NCI-H2196 (cell line): ENCODE results near the gene PRRG3.

Source experiments
- DNase-seq: peaks from one replicate; lab custom pipeline; 2025; ENCODE audit not compliant: unreplicated experiment; lab: John Stamatoyannopoulos, UW

Gene PRRG3

GRCh38 chrX:151704041-151704663 is 8.9 kb downstream of the PRRG3 start:
- no peak for DNase-seq

GRCh38 chrX:151708821-151709220 is 13.6 kb downstream of the PRRG3 start:
- no peak for DNase-seq

- DNase-seq: no peak
Measured at GRCh38 chrX:151710457-151710856, 15.2 kb downstream of the PRRG3 start.

- no peak for DNase-seq
Measured at GRCh38 chrX:151711154-151711553, 15.9 kb downstream of the PRRG3 start.

GRCh38 chrX:151711787-151712186 is 16.5 kb downstream of the PRRG3 start:
- peak; percentile 37 for DNase-seq

- no peak for DNase-seq
Measured at GRCh38 chrX:151712253-151712652, 17.0 kb downstream of the PRRG3 start.

- DNase-seq: peak; percentile 27
Measured at GRCh38 chrX:151713849-151714248, 18.6 kb downstream of the PRRG3 start.

GRCh38 chrX:151714362-151714761 is 19.1 kb downstream of the PRRG3 start:
- no peak for DNase-seq

- no peak for DNase-seq
Measured at GRCh38 chrX:151715752-151716151, 20.5 kb downstream of the PRRG3 start, which contains the start of gene FATE1. Gene FATE1 (plus strand): TSS chrX:151716035. CDS start chrX:151716120, 85 bp downstream.

- no peak for DNase-seq
Measured at GRCh38 chrX:151722241-151722846, 27.1 kb downstream of the PRRG3 start.

GRCh38 chrX:151723156-151723760 is 28.0 kb downstream of the PRRG3 start:
- no peak for DNase-seq

- peak; percentile 29 for DNase-seq
Measured at GRCh38 chrX:151724563-151725337, 29.5 kb downstream of the PRRG3 start.

- no peak for DNase-seq
Measured at GRCh38 chrX:151725338-151725614, 30.0 kb downstream of the PRRG3 start.

GRCh38 chrX:151726751-151727150 is 31.5 kb downstream of the PRRG3 start:
- DNase-seq: no peak

GRCh38 chrX:151727346-151727745 is 32.1 kb downstream of the PRRG3 start:
- DNase-seq: no peak

GRCh38 chrX:151729056-151729725 is 33.9 kb downstream of the PRRG3 start:
- no peak for DNase-seq

GRCh38 chrX:151734446-151734845 is 39.2 kb downstream of the PRRG3 start, which contains the start of gene CNGA2:
Gene CNGA2 (plus strand): TSS chrX:151734746. CDS start chrX:151738484, 3,738 bp downstream.
- no peak for DNase-seq

- no peak for DNase-seq
Measured at GRCh38 chrX:151735219-151735618, 40.0 kb downstream of the PRRG3 start.

GRCh38 chrX:151736685-151737084 is 41.4 kb downstream of the PRRG3 start:
- DNase-seq: no peak

GRCh38 chrX:151737494-151737893 is 42.2 kb downstream of the PRRG3 start:
- no peak for DNase-seq

- DNase-seq: no peak
Measured at GRCh38 chrX:151738751-151739150, 43.5 kb downstream of the PRRG3 start.
